ENCODE results near the gene BDH1.

- TF ChIP-seq CTCF (IDR thresholded peaks at IDR 0.05) (no peak), POLR2A (IDR thresholded peaks at IDR 0.05) (no peak)
Observed at GRCh38 chr3:197533396-197533795, 22.4 kb downstream of the BDH1 start.
